Activated CD8-positive, alpha-beta memory T cell treated with anti-CD3 and anti-CD28 coated beads, Interleukin-2, amount 50 U/mL, for 1 hour (primary cell): Measurements from ENCODE around the gene CIZ1.

Experiments used
- DNase-seq: peaks from one replicate; pipeline ENCODE4 v3.0.0-alpha.2; 2020; ENCODE audit errors: extremely low read depth

CIZ1 gene

GRCh38 chr9:128125580-128126354 is 65.6 kb downstream of the CIZ1 start:
- DNase-seq: no peak

GRCh38 chr9:128124873-128125579 is 66.3 kb downstream of the CIZ1 start:
- DNase-seq: no peak

- DNase-seq: no peak
Observed at GRCh38 chr9:128124451-128124850, 66.9 kb downstream of the CIZ1 start.

- DNase-seq: no peak
Observed at GRCh38 chr9:128123451-128124080, 67.8 kb downstream of the CIZ1 start.

- no peak for DNase-seq
Observed at GRCh38 chr9:128122809-128123175, 68.6 kb downstream of the CIZ1 start.

- DNase-seq: no peak
Observed at GRCh38 chr9:128121924-128122808, 69.2 kb downstream of the CIZ1 start.

- no peak for DNase-seq
Observed at GRCh38 chr9:128121466-128121810, 69.9 kb downstream of the CIZ1 start.

GRCh38 chr9:128120741-128121465 is 70.5 kb downstream of the CIZ1 start:
- no peak for DNase-seq

- no peak for DNase-seq
Observed at GRCh38 chr9:128120061-128120740, 71.2 kb downstream of the CIZ1 start.

GRCh38 chr9:128118971-128119665 is 72.3 kb downstream of the CIZ1 start:
- no peak for DNase-seq

GRCh38 chr9:128118472-128118857 is 72.9 kb downstream of the CIZ1 start:
- DNase-seq: no peak

GRCh38 chr9:128117613-128118471 is 73.5 kb downstream of the CIZ1 start:
- peak; percentile 81 for DNase-seq

- no peak for DNase-seq
Observed at GRCh38 chr9:128116104-128117083, 75.0 kb downstream of the CIZ1 start.
